GM12864 (cell line): ENCODE measurements around the gene CA10.

Experiments used
- DNase-seq: peaks from one replicate; pipeline ENCODE4 v3.0.0-alpha.2; 2011; ENCODE audit warnings: low read depth
- H3K4me3 ChIP-seq: 2 replicates; pipeline ENCODE4 v1.5.1; 2011; ENCODE audit warnings: mild to moderate bottlenecking, low read depth, low read length, control low read depth
- CTCF ChIP-seq: IDR thresholded peaks from 2 replicates; pipeline ENCODE4 v1.5.1; 2011; ENCODE audit warnings: low read depth, mild to moderate bottlenecking, moderate library complexity, low read length, control low read depth, inconsistent platforms; ENCODE audit errors: missing control alignments

The CA10 gene

DNA sequence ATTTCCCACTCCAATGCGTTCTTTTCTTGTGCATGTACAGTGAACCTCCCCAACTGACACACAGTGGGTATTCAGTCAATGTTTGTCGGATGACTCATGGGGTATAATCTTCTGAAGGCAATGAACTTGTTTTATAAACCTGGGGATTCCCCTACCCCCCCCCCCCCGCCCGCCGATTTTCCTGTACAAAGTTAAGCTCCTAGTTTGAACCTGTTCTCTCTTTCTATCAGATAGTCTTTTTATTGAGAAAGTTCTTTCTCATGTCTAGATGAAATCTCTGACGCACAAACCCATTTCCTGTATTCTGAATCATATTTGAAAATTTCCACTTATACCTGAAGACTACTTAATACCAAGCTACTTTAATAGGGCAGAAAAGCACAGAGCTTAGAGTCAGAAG, 338.3 kb downstream of the CA10 start:
- DNase-seq = no peak

DNA sequence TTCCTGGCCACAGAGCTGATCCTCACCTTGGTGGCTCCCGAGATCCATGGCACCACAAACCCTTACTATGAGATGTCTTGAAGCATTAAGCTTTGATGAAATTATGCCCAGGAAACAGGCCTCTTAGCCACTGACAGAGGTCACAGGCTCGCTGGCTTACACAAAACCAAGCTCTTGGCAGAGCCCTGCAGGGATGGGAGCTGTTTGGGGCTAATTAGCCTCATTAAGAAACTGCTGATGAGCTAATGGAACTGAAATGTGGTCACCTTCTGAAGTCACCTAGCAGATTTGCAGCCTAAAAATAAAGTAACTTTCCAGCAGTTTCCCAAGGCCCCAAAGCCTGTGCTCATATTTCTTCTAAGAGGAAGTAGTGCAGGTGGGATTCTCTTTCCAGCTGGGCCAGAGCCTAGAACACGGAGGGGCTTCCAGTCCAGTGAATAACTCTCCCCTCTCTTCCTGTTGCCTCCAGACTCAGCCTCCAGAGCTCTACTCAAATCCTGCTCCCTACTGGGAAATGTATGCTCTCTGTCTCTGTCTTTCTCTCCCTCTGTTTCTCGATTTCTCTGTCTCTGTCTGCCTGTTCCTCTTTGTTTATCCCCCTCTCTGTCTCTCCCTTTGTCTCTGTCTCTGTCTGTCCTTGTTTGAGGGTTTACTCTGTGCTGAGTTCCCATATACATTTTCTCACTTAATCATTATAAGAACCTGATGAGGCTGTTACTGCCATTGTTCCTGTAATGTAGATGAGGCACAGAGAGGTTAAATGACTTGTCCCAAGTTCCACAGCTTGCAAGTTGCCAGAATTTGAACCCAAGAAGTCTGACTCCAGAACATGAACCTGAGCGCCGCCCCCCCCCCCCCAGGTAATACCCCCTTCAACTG, 338.9 kb downstream of the CA10 start:
- TF ChIP-seq CTCF = no peak
- no peak for DNase-seq
- no peak overlapping the region for H3K4me3 ChIP-seq

More for the DNA sequence above, 338.3 kb downstream of the CA10 start:
- TF ChIP-seq CTCF = no peak
- no peak overlapping the region for H3K4me3 ChIP-seq

- no peak overlapping the region for H3K4me3 ChIP-seq
- no peak for TF ChIP-seq CTCF
- no peak for DNase-seq
Observed at GRCh38 chr17:51818777-51819176, 339.7 kb downstream of the CA10 start.

DNA sequence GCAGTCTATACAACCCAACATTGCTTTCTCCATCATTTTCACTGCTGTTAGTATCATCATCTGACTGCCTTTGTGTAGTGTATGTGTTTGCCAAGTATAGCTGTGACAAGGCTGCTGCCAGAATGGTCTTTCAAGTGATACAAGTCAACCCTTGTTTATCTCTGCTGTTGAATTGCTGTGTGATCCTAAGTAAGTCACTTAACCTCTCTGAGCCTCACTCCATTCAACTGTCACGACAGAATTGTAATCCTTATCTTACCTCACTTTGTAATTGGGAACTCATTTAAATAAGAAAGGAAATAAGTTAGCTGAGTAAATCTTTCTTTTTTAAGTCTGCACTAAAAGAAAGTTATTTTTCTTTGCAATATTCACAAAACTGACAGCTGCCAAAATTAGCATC, 340.6 kb downstream of the CA10 start:
- TF ChIP-seq CTCF = no peak
- H3K4me3 ChIP-seq = no peak overlapping the region
- no peak for DNase-seq

- TF ChIP-seq CTCF = no peak
- H3K4me3 ChIP-seq = no peak overlapping the region
- DNase-seq = no peak
Observed at GRCh38 chr17:51817117-51817516, 341.4 kb downstream of the CA10 start.

DNA sequence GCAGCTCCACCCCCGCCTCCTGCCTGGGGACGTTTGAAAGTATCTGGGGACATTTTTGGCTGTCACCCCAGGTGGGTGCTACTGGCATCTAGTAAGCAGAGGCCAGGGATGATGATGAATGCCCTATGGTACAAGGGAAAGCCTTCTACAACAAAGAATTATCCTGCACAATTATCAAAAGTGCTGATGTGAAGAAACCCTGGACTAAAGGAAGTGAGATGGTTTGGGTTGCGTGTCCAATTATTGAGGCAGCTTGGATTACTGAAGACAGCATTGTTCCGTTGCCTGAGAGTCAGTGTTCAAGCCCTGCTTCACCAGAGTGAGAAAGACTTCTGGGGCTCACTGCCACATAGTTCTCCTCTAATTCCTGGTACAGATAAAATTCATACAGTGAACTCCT, 343.4 kb downstream of the CA10 start:
- no peak for TF ChIP-seq CTCF
- no peak overlapping the region for H3K4me3 ChIP-seq
- DNase-seq = no peak

DNA sequence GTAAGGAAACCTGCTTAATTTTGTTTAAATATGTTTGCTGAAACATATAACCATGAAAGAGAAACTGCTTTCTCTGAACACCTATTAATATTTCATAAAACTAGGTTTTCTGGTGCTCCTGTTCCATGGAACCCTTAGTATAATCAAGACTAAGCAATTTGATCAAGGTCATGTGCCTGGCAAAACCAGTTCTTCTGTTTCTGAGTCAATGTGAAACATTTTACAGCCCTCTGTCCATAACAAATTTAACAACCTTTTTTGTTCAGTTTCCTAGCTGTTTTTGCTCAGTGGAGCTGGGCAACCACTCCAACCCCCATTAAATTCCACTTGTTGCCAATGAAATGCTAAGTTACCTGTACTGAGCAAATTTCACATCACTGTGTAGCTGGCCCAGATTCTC, 344.0 kb downstream of the CA10 start:
- H3K4me3 ChIP-seq = no peak overlapping the region
- TF ChIP-seq CTCF = no peak
- no peak for DNase-seq
